ENCODE data around the gene HDAC2. TPM values are rescaled to one million over a fixed set of nuclear protein-coding genes. Genes with fewer than 3 reads are reported as not detected.
A peak's percentile ranks its signal among the peaks of the same experiment; 100 is the strongest.
"Not testable (repeated sequence)": the region's sequence is repeated elsewhere in the genome, so short reads cannot be mapped to it uniquely, and the experiment has no call there.

HDAC2 gene
- total RNA-seq, 4 donors from 2014 or later: 39.5 to 52.0 (median 42.6) TPM

DNA sequence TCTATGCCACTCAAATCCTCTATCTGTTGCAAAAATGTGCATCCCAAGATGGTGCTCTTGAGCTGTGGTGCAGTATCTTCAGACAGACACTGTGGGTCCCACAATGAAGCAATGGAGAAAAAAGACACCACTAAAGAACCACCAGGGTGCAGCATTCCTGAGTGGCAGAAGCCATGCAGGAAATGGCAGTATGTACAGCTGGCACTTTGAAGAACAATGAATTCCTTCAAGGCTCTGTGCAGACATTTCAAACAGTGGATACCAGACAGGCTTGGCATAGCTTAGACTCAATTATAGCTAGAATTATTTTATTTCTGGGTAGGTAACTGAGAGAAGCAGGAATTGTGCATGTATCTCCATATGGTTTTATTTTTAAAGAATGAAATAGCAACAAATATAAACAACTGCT lies 24.0 kb upstream of the HDAC2 start:
- H3K27me3 ChIP-seq: no peaks in the 10 kb centered on the region
- TF ChIP-seq POLR2AphosphoS5 (IDR thresholded peaks at IDR 0.05): no peak
- TF ChIP-seq, protein P1, sequence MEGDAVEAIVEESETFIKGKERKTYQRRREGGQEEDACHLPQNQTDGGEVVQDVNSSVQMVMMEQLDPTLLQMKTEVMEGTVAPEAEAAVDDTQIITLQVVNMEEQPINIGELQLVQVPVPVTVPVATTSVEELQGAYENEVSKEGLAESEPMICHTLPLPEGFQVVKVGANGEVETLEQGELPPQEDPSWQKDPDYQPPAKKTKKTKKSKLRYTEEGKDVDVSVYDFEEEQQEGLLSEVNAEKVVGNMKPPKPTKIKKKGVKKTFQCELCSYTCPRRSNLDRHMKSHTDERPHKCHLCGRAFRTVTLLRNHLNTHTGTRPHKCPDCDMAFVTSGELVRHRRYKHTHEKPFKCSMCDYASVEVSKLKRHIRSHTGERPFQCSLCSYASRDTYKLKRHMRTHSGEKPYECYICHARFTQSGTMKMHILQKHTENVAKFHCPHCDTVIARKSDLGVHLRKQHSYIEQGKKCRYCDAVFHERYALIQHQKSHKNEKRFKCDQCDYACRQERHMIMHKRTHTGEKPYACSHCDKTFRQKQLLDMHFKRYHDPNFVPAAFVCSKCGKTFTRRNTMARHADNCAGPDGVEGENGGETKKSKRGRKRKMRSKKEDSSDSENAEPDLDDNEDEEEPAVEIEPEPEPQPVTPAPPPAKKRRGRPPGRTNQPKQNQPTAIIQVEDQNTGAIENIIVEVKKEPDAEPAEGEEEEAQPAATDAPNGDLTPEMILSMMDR (IDR thresholded peaks at IDR 0.05): peak; percentile 21 to 42 (median 31)
- H3K4me3 ChIP-seq: no peak overlapping the region
- DNase-seq (ENCODE audit: extremely low spot score): no peak
- intact Hi-C loops (cut with DNase I): no loop called here
- H3K27ac ChIP-seq (replicated peaks in 1 of 4): no peak overlapping the region
- H3K9me3 ChIP-seq: no peaks in the 10 kb centered on the region
- H3K4me1 ChIP-seq: peaks cover 25 to 30% (median 27%) of the 10 kb centered on the region in 4 donors
- no peaks in the 10 kb centered on the region for H3K36me3 ChIP-seq

DNA sequence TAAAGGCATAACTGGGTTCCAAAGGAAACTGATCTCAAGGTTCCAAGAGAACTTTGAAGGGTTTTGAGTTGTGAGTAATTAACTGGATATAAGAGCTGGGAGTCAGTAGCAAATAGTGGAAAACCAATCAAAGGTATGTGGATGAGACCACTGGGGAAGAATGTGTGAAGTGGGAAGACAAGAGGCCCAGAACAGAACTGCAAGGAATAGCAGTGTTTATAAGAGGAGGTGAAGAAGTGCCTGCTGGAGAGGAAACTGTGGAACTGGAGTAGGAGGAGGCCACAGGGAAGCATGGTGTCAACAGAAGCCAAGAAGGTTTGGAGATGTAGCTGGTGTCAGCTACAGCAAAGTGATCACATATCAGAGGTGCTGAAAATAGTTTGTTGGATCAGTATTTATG lies 18.7 kb upstream of the HDAC2 start:
- no peak for DNase-seq (ENCODE audit: extremely low spot score)
- Histone ChIP-seq H3K27me3 (no peaks in the 10 kb centered on the region), H3K4me3 (no peak overlapping the region), H3K4me1 (peaks cover 0 to 2% (median under 1%) of the 10 kb centered on the region in 4 donors), H3K27ac (replicated peaks in 1 of 4) (no peak overlapping the region), H3K9me3 (no peaks in the 10 kb centered on the region), H3K36me3 (no peaks in the 10 kb centered on the region)
- no peak for TF ChIP-seq POLR2A (IDR thresholded peaks at IDR 0.05; ENCODE audit: low read depth)
- TF ChIP-seq, protein P1 (IDR thresholded peaks at IDR 0.05): no peak
- no peak for TF ChIP-seq EP300 (IDR thresholded peaks at IDR 0.05)
- TF ChIP-seq POLR2AphosphoS5 (IDR thresholded peaks at IDR 0.05): no peak
- intact Hi-C loops (cut with DNase I): no loop called here

DNA sequence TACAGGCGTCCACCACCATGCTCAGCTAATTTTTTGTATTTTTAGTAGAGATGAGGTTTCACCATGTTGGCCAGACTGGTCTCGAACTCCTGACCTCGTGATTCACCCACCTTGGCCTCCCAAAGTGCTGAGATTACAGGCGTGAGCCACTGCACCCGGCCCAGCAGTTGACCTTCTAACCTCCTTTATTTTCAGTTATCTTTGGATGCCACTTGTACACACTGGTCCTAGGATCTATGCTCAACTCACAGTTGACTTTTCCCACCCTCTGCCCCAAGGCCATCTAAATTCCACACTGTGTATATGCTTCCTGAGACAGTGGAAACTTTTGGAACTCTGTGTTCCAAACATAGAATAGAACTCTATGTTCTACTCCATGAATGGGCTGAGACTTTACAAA lies 11.7 kb upstream of the HDAC2 start:
- DNase-seq (ENCODE audit: extremely low spot score); H3K27ac ChIP-seq (replicated peaks in 1 of 4); H3K4me1 ChIP-seq; H3K4me3 ChIP-seq; H3K36me3 ChIP-seq; H3K27me3 ChIP-seq; H3K9me3 ChIP-seq; intact Hi-C loops (cut with DNase I): not testable (repeated sequence)
- WGBS: 95% methylated on average over 5 of the region's 5 CpGs

DNA sequence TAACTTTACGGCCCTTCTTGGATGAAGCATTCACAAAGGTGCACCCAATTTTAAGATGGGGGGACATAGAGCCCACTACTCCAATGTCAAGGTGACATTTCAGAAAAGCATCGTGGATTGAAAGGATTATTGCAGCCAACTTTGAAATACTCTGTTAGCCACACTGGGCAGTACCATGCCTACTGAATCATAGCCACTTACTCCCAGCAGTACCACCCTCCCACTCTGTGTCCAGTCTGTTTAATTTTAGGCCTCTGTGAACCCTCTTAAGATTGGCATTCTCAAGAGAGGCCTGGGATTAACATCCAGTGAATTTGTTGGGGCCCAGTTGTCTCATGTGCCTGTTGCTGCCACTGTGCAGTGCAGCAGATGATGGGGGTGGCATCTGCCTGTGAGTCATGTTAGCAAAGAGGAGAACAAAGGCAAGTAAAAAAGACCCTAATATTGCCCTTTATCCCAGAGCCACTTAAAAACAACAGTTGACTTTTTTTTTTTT lies 11.2 kb upstream of the HDAC2 start:
- H3K27ac ChIP-seq (replicated peaks in 1 of 4): no peak overlapping the region
- no peaks in the 10 kb centered on the region for H3K4me1 ChIP-seq
- no peak for TF ChIP-seq POLR2A (IDR thresholded peaks at IDR 0.05; ENCODE audit: low read depth)
- TF ChIP-seq, protein P1 (IDR thresholded peaks at IDR 0.05): no peak
- TF ChIP-seq POLR2AphosphoS5 (IDR thresholded peaks at IDR 0.05): no peak
- TF ChIP-seq EP300 (IDR thresholded peaks at IDR 0.05): no peak
- no peaks in the 10 kb centered on the region for H3K36me3 ChIP-seq
- H3K9me3 ChIP-seq: no peaks in the 10 kb centered on the region
- intact Hi-C loops (cut with DNase I): no loop called here
- no peaks in the 10 kb centered on the region for H3K27me3 ChIP-seq
- 89% methylated on average over 2 of the region's 2 CpGs for WGBS
- no peak for DNase-seq (ENCODE audit: extremely low spot score)
- no peak overlapping the region for H3K4me3 ChIP-seq

DNA sequence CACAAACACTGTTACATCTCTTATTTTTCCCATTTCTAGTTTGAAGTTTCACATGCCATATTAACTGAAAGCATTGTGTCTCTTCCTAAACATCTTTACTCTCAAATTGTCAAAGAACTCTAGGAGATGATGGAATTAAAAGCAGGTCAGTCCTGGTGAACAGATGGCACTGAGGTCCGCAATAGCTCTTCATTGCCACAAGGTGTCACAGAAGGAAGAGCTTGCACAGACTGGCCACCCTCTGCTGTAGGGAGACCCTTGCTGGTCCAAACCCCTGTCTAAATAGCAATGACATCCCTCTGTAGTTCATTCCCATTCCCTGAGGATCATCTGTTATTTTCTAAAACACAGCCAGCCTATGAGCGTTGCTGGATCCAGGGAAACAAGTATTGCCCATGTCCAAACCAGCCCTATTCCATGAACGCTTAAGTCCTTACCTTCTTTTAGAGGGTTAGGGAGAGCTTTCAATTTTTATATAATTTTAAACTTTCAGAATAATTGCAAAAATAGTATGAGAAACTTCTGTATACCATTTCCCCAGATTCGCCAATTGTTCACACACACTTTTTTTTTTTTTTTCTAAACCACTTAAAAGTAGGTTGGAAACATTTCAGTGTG lies 10.1 kb upstream of the HDAC2 start:
- Histone ChIP-seq H3K9me3 (no peaks in the 10 kb centered on the region), H3K27me3 (no peaks in the 10 kb centered on the region), H3K27ac (replicated peaks in 1 of 4) (no peak overlapping the region), H3K4me3 (no peak overlapping the region), H3K4me1 (no peaks in the 10 kb centered on the region), H3K36me3 (no peaks in the 10 kb centered on the region)
- WGBS: 88% methylated on average over 4 of the region's 4 CpGs
- intact Hi-C loops (cut with DNase I): no loop called here
- TF ChIP-seq POLR2A (IDR thresholded peaks at IDR 0.05; ENCODE audit: low read depth): no peak
- TF ChIP-seq, protein P1 (IDR thresholded peaks at IDR 0.05): peak in 1 of 3 experiments; percentile 41
- no peak for DNase-seq (ENCODE audit: extremely low spot score)
